Panc1 (cell line): Measurements from ENCODE around the gene TMEM131. TPM values are rescaled to one million over a fixed set of nuclear protein-coding genes. Genes with fewer than 3 reads are reported as not detected.

Experiments used
- ATAC-seq: fragments of 200-7000 bp; cut with Tn5 transposase; 2 replicates; pipeline ENCODE4 v1.9.1; 2020; ENCODE audit warnings: mild to moderate bottlenecking, moderate library complexity
- BruUV-seq: library from RNA; stranded (reverse); fragments of 400-500 nt; replicated peaks from 2 replicates; lab custom pipeline; 2021; lab: Mats Ljungman, UMichigan
- CTCF ChIA-PET: fragments of 300-600 bp; sonication (Branson Sonifier 250); formaldehyde crosslinking; loops from one replicate; lab custom pipeline; 2022; ENCODE audit warnings: antibody characterized with exemption; lab: Charles Lee
- POLR2A ChIA-PET: fragments of 300-600 bp; sonication (Branson Sonifier 250); formaldehyde crosslinking; loops from one replicate; lab custom pipeline; 2022; ENCODE audit warnings: antibody characterized with exemption; lab: Charles Lee
- DNase-seq: peaks from one replicate; pipeline ENCODE4 v3.0.0-alpha.2; 2010; ENCODE audit warnings: low read depth, low spot score
- H3K27ac ChIP-seq: 2 replicates; pipeline ENCODE4 v1.5.1; 2011; ENCODE audit warnings: mild to moderate bottlenecking, low read length, inconsistent platforms
- H3K27me3 ChIP-seq: fragments of 200-500 bp; sonication (Bioruptor generic); 2 replicates; pipeline ENCODE4 v1.6.0; 2014; ENCODE audit warnings: low read length, inconsistent platforms; ENCODE audit not compliant: control insufficient read depth, insufficient read depth
- H3K36me3 ChIP-seq: fragments of 200-500 bp; sonication (Bioruptor generic); 2 replicates; pipeline ENCODE4 v1.5.1; 2014; ENCODE audit warnings: inconsistent platforms, mild to moderate bottlenecking, low read length, moderate library complexity; ENCODE audit not compliant: control insufficient read depth, insufficient read depth
- H3K4me1 ChIP-seq: 2 replicates; pipeline ENCODE4 v1.5.1; 2011; ENCODE audit warnings: inconsistent platforms, mild to moderate bottlenecking, low read length, moderate library complexity; ENCODE audit not compliant: control insufficient read depth, insufficient read depth
- H3K4me3 ChIP-seq, 2 experiments: 2 replicates each; pipeline ENCODE4 v1.5.1; 2011 to 2012; ENCODE audit warnings: low read depth in 2 of 2, low read length in 2 of 2, mild to moderate bottlenecking in 2 of 2, inconsistent platforms in 1 of 2, moderate library complexity in 1 of 2
- H3K9me3 ChIP-seq: fragments of 200-500 bp; sonication (Bioruptor generic); 2 replicates; pipeline ENCODE4 v1.5.1; 2014; ENCODE audit warnings: low read depth, mild to moderate bottlenecking, inconsistent platforms, low read length, moderate library complexity; ENCODE audit not compliant: control insufficient read depth, insufficient read depth
- POLR2AphosphoS5 ChIP-seq: IDR thresholded peaks from 2 replicates; pipeline ENCODE4 v1.6.1; 2012; ENCODE audit warnings: mild to moderate bottlenecking, low read depth, low read length, moderate library complexity
- SIN3A ChIP-seq: IDR thresholded peaks from 2 replicates; pipeline ENCODE4 v1.6.1; 2012; ENCODE audit warnings: low read depth, mild to moderate bottlenecking, low read length, moderate library complexity, borderline replicate concordance; ENCODE audit not compliant: insufficient read depth
- TCF7L2 ChIP-seq: IDR thresholded peaks from 2 replicates; pipeline ENCODE4 v1.6.1; 2011; ENCODE audit warnings: mild to moderate bottlenecking, low read depth, low read length, inconsistent platforms
- in situ Hi-C: cut with HindIII; loops from 2 replicates; pipeline ENCODE4 v1.10.0; 2016; ENCODE audit warnings: low sequenced_read_pairs, low pct_unique_long_range_greater_than_20kb
- intact Hi-C: fragments of 100-400 bp; cut with micrococcal nuclease; formaldehyde crosslinking; loops from one replicate; pipeline ENCODE4 v1.10.0; 2022; ENCODE audit not compliant: unreplicated experiment
- total RNA-seq: library from RNA; stranded (reverse); gene quantifications from one replicate; pipeline ENCODE4 v1.2.1, GENCODE V29; 2021; ENCODE audit not compliant: unreplicated experiment
- TF ChIP-seq, protein P1 (sequence below): fragments of 450-650 bp; IDR thresholded peaks from 2 replicates; pipeline ENCODE4 v1.5.1; 2017; ENCODE audit warnings: mild to moderate bottlenecking
- TF ChIP-seq, protein P2 (sequence below), 2 experiments: IDR thresholded peaks; 2 replicates each; pipeline ENCODE4 v1.6.1; 2011 to 2012; ENCODE audit warnings: low read depth in 2 of 2, control low read depth in 1 of 2, low read length in 1 of 2, mild to moderate bottlenecking in 1 of 2, moderate library complexity in 1 of 2; ENCODE audit not compliant: insufficient read depth in 1 of 2

Gene TMEM131
- total RNA-seq, 1 experiment from 2014 or later: 43.4 TPM

DNA sequence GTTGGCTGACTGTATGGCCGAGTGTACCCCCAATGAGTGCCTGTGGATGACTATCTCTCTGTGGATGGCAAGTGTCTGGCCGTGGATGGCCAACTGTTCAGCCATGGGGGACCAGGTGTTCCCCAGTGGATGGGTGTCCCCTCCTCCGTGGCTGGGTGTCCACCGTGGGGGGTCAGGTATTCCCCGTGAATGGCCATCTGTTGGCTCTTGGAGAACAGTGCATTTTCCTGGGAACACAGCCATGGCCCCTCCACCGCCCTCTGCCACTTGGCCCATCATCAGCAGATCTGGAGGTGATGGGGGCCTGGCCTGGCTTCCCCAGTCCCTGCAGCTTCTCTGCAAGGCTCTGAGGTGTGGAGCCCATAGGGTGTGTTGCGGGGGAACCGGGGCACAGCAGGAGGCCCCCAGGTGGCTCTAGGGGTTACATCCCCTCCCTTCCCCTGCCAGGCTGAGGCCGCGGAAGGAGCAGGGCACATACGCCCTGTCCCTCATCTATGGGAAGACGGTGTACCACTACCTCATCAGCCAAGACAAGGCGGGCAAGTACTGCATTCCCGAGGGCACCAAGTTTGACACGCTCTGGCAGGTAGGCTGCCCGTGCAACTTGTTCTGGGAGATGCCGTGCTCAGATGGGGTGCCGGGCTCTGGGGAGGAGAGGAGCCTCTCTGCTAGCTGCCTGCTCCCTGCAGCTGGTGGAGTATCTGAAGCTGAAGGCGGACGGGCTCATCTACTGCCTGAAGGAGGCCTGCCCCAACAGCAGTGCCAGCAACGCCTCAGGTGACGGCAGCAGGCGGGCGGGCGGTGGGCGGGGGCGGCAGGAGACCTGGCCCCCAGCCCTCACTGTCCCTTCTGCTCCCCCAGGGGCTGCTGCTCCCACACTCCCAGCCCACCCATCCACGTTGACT is 263.1 kb downstream of the TMEM131 start:
- ChIA-PET POLR2A (no interaction called here), CTCF (no interaction called here)
- no peaks in the 10 kb centered on the region for H3K27me3 ChIP-seq
- DNase-seq (no peak), ATAC-seq (no peak)
- no peak overlapping the region for H3K27ac ChIP-seq
- H3K4me1 ChIP-seq: no peaks in the 10 kb centered on the region
- no peak overlapping the region for H3K4me3 ChIP-seq
- no peaks in the 10 kb centered on the region for H3K36me3 ChIP-seq
- TF ChIP-seq TCF7L2 (no peak), POLR2AphosphoS5 (no peak), SIN3A (no peak)
- TF ChIP-seq, protein P1, sequence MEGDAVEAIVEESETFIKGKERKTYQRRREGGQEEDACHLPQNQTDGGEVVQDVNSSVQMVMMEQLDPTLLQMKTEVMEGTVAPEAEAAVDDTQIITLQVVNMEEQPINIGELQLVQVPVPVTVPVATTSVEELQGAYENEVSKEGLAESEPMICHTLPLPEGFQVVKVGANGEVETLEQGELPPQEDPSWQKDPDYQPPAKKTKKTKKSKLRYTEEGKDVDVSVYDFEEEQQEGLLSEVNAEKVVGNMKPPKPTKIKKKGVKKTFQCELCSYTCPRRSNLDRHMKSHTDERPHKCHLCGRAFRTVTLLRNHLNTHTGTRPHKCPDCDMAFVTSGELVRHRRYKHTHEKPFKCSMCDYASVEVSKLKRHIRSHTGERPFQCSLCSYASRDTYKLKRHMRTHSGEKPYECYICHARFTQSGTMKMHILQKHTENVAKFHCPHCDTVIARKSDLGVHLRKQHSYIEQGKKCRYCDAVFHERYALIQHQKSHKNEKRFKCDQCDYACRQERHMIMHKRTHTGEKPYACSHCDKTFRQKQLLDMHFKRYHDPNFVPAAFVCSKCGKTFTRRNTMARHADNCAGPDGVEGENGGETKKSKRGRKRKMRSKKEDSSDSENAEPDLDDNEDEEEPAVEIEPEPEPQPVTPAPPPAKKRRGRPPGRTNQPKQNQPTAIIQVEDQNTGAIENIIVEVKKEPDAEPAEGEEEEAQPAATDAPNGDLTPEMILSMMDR: no peak
- in situ Hi-C loops: no loop called here
- peaks cover 4% of the 10 kb centered on the region; the same call in 1 of the 2 replicates for H3K9me3 ChIP-seq
- intact Hi-C loops: no loop called here
- no TSS peak for BruUV-seq

DNA sequence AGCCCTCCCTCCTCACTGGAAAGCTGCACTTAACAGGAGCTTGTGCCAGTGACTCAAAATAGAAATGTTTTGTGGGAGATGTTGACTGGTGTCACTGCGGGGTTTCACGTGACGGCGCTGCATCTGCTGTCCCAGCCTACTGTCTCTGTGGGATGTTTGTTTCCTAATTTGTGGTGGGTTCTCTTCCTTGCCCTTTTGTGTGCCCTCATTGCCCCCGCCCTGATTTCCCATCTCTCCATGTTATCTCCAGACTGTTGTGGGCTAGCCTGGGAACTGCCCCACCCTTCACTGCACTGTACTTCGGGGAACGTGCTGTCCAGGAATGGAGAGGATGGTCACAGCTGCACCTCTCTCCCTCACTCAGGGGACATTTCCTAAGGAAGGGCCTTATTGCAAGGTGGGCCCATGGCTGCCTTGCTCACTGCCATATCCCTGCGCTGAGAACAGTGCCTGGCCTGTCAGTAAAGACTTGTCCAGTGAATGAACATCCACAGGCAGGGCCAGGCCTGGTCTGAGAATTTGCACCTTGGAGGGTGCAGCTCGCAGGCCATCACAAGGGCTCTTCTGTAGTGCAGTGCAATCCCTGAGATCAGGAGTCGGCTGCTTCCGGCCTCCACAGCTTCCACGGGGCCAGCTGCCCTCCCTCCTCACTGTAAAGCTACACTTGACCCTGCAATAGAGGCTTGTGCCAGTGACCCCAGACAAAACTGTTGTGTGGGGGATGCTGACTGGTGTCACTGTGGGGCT is 264.3 kb downstream of the TMEM131 start:
- no peaks in the 10 kb centered on the region for H3K36me3 ChIP-seq
- TF ChIP-seq, protein P1: no peak
- no peak for TF ChIP-seq SIN3A
- TF ChIP-seq, protein P2, sequence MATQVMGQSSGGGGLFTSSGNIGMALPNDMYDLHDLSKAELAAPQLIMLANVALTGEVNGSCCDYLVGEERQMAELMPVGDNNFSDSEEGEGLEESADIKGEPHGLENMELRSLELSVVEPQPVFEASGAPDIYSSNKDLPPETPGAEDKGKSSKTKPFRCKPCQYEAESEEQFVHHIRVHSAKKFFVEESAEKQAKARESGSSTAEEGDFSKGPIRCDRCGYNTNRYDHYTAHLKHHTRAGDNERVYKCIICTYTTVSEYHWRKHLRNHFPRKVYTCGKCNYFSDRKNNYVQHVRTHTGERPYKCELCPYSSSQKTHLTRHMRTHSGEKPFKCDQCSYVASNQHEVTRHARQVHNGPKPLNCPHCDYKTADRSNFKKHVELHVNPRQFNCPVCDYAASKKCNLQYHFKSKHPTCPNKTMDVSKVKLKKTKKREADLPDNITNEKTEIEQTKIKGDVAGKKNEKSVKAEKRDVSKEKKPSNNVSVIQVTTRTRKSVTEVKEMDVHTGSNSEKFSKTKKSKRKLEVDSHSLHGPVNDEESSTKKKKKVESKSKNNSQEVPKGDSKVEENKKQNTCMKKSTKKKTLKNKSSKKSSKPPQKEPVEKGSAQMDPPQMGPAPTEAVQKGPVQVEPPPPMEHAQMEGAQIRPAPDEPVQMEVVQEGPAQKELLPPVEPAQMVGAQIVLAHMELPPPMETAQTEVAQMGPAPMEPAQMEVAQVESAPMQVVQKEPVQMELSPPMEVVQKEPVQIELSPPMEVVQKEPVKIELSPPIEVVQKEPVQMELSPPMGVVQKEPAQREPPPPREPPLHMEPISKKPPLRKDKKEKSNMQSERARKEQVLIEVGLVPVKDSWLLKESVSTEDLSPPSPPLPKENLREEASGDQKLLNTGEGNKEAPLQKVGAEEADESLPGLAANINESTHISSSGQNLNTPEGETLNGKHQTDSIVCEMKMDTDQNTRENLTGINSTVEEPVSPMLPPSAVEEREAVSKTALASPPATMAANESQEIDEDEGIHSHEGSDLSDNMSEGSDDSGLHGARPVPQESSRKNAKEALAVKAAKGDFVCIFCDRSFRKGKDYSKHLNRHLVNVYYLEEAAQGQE (IDR thresholded peaks at IDR 0.05; ENCODE audit: insufficient read depth in 1 of 2, low read depth in 2 of 2, low read length in 1 of 2): no peak
- no peak for TF ChIP-seq POLR2AphosphoS5
- TF ChIP-seq TCF7L2: no peak
- ATAC-seq (no peak), DNase-seq (no peak)
- in situ Hi-C loops: no loop called here
- H3K9me3 ChIP-seq: peaks cover 4% of the 10 kb centered on the region; the same call in 1 of the 2 replicates
- H3K4me1 ChIP-seq: no peaks in the 10 kb centered on the region
- H3K27me3 ChIP-seq: no peaks in the 10 kb centered on the region
- intact Hi-C loops: no loop called here
- H3K27ac ChIP-seq: no peak overlapping the region
- ChIA-PET POLR2A (no interaction called here), CTCF (no interaction called here)
- no TSS peak for BruUV-seq
- no peak overlapping the region for H3K4me3 ChIP-seq
